Colonic mucosa (tissue), 4 donors: ENCODE data around the gene G0S2. TPM values are rescaled to one million over a fixed set of nuclear protein-coding genes. Genes with fewer than 3 reads are reported as not detected.

ENCODE experiments used
- DNase-seq: peaks from one replicate; pipeline ENCODE4 v3.0.0-alpha.2; 2020
- H3K27ac ChIP-seq: fragments of 200-600 bp; one replicate; pipeline ENCODE4 v1.8.0; 2021
- H3K27me3 ChIP-seq: fragments of 200-600 bp; one replicate; pipeline ENCODE4 v1.8.0; 2021
- H3K36me3 ChIP-seq: fragments of 200-600 bp; one replicate; pipeline ENCODE4 v1.8.0; 2021
- H3K4me1 ChIP-seq: fragments of 200-600 bp; one replicate; pipeline ENCODE4 v1.8.0; 2021; ENCODE audit warnings: mild to moderate bottlenecking
- H3K4me3 ChIP-seq: fragments of 200-600 bp; one replicate; pipeline ENCODE4 v1.8.0; 2021
- H3K9ac ChIP-seq, 2 donors: one replicate each; pipeline ENCODE4 v1.7.0; 2013; ENCODE audit warnings: control low read depth in 2 of 2, low read depth in 2 of 2, low read length in 2 of 2
- H3K9me3 ChIP-seq: fragments of 200-600 bp; one replicate; pipeline ENCODE4 v1.8.0; 2021
- intact Hi-C: fragments of 100-400 bp; cut with DNase I; formaldehyde crosslinking; loops from one replicate; pipeline ENCODE4 v1.14.1; 2022
- total RNA-seq, 2 donors: library from RNA; stranded (reverse); fragmentation: NEBNext Ultra II Directional in 1 of 2; extraction: Animal tissue kit (Norgen Biotek cat#: 25700) in 1 of 2; gene quantifications; one replicate each; pipeline ENCODE4 v1.2.1, GENCODE V29; 2021
- TF ChIP-seq, protein P1 (sequence below): fragments of 200-600 bp; IDR thresholded peaks from one replicate; pipeline ENCODE4 v1.8.0; 2022; ENCODE audit warnings: antibody characterized with exemption, mild to moderate bottlenecking
- donor health status: healthy.
- donor health status: DM: no; HTN: no; CAD: no.
- donor health status: DM: no; HTN: no; CAD: no.

The G0S2 gene
- total RNA-seq, 2 donors from 2014 or later, result 24.3 to 24.7 TPM

DNA sequence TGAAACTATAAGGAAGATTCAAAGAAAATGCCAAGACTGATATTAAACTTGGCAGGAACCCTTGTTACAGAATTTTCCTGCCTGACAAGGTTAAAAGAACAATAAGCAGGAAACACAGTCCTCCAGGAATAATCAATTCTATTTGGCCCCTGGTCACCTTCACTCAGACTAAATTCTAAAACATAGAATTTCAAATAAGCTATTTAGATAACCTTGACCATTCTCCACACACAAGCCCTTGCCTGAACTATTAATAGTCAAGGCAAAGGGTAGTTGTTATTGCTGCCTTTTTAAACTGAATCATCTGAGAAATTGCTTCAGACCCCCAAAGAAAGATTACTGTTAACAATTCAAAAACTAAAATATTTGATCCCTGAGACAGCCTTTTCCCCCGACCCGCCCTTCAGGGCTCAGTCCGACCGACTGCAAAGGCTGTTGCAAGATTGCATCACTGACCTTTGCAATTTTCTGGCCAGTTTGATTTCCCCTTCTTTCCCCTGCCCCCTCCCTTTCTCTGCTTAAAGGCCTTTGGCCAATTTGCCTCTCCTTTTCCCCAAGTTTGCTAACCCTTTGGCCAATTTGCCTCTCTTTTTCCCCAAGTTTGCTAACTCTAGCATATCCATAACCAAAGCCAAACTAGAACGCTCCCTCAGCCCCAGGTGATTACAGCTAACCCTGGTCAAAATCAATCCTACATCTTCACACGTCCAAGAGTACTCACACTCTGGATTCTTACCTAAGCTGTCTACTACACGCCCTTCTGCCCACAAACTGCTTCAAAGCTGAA is 1.4 kb upstream of the G0S2 start:
- Histone ChIP-seq H3K27me3 (no peaks in the 10 kb centered on the region), H3K36me3 (no peaks in the 10 kb centered on the region), H3K27ac (no peak overlapping the region), H3K9me3 (no peaks in the 10 kb centered on the region), H3K4me3 (no peak overlapping the region), H3K4me1 (no peaks in the 10 kb centered on the region), H3K9ac (no peak overlapping the region)
- TF ChIP-seq, protein P1, sequence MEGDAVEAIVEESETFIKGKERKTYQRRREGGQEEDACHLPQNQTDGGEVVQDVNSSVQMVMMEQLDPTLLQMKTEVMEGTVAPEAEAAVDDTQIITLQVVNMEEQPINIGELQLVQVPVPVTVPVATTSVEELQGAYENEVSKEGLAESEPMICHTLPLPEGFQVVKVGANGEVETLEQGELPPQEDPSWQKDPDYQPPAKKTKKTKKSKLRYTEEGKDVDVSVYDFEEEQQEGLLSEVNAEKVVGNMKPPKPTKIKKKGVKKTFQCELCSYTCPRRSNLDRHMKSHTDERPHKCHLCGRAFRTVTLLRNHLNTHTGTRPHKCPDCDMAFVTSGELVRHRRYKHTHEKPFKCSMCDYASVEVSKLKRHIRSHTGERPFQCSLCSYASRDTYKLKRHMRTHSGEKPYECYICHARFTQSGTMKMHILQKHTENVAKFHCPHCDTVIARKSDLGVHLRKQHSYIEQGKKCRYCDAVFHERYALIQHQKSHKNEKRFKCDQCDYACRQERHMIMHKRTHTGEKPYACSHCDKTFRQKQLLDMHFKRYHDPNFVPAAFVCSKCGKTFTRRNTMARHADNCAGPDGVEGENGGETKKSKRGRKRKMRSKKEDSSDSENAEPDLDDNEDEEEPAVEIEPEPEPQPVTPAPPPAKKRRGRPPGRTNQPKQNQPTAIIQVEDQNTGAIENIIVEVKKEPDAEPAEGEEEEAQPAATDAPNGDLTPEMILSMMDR, result no peak
- intact Hi-C loops, result no loop called here
- peak; percentile 41 for DNase-seq

DNA sequence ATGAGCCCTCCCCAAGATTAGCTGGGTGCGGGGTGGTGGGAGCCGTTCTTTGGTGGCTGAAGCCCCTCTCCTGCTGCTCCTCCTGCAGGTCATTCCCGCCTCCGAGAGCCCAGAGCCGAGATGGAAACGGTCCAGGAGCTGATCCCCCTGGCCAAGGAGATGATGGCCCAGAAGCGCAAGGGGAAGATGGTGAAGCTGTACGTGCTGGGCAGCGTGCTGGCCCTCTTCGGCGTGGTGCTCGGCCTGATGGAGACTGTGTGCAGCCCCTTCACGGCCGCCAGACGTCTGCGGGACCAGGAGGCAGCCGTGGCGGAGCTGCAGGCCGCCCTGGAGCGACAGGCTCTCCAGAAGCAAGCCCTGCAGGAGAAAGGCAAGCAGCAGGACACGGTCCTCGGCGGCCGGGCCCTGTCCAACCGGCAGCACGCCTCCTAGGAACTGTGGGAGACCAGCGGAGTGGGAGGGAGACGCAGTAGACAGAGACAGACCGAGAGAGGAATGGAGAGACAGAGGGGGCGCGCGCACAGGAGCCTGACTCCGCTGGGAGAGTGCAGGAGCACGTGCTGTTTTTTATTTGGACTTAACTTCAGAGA is 448 bp downstream of the G0S2 start:
- no peaks in the 10 kb centered on the region for H3K27me3 ChIP-seq
- H3K4me3 ChIP-seq, result peak overlapping the region; percentile 41
- H3K27ac ChIP-seq, result peak overlapping the region; percentile 4
- TF ChIP-seq, protein P1, result no peak
- peak; percentile 57 for DNase-seq
- H3K36me3 ChIP-seq, result no peaks in the 10 kb centered on the region
- H3K4me1 ChIP-seq, result no peaks in the 10 kb centered on the region
- H3K9me3 ChIP-seq, result no peaks in the 10 kb centered on the region
- intact Hi-C loops, result no loop called here
- H3K9ac ChIP-seq, result peak overlapping the region; percentile 33 to 46

GRCh38 chr1:209678981-209679539 is 3.8 kb downstream of the G0S2 start:
- Histone ChIP-seq H3K9ac (no peak overlapping the region), H3K36me3 (no peaks in the 10 kb centered on the region)

DNA sequence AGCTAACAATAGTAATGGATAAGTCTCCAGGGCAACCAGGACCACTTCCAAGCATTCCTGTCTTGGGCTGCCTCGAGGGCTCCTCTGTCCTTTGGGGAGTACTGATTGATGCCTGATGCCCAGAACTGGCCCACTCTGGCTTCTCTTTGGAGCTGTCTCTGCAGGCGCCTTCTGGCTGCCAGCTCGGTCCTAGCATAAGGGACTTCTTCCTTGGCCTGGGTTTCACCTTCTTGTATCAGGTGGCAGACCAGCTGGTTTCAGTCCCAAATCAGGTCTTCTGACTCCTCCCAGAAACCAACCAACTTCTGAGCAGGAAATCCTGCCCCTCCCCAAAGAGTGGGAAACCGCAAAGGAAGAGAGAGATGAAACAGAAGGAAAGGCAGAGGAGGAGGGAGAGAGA is 10.6 kb downstream of the G0S2 start:
- Histone ChIP-seq H3K4me3 (no peak overlapping the region), H3K9me3 (no peaks in the 10 kb centered on the region), H3K36me3 (no peaks in the 10 kb centered on the region), H3K27me3 (no peaks in the 10 kb centered on the region), H3K27ac (no peak overlapping the region), H3K4me1 (no peaks in the 10 kb centered on the region), H3K9ac (no peak overlapping the region)
- TF ChIP-seq, protein P1, result no peak
- no peak for DNase-seq
- intact Hi-C loops, result loop anchor here (5.0 kb wide), 1 partner anchor 39 kb away; no protein-coding TSS in a partner anchor

More at GRCh38 chr1:209678981-209679539, 3.8 kb downstream of the G0S2 start:
- H3K4me3 ChIP-seq, result no peak overlapping the region
- no peaks in the 10 kb centered on the region for H3K9me3 ChIP-seq
- no peak for DNase-seq
- intact Hi-C loops, result no loop called here
- TF ChIP-seq, protein P1, result no peak
- H3K4me1 ChIP-seq, result no peaks in the 10 kb centered on the region
- no peaks in the 10 kb centered on the region for H3K27me3 ChIP-seq
- no peak overlapping the region for H3K27ac ChIP-seq

DNA sequence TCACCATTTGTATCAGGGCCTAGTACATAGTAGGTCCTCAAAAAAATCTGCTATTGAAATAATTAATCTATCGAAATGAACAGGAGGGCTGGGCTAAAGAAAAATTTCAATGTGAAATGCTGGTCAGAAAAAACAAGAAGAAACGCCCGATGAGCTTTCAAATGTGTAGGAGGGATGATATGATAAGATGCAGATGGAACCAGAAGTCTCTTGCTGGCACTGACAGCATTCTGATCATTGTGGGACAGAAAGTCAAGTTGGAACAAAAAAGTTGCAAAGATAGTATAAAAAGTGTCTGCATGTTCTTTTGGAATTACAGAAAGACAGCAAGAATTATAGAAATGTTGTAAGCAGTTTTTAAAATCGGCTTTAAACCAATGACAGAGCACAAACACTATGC is 11.1 kb downstream of the G0S2 start:
- intact Hi-C loops, result loop anchor here (5.0 kb wide), 1 partner anchor 39 kb away; no protein-coding TSS in a partner anchor
- H3K27me3 ChIP-seq, result no peaks in the 10 kb centered on the region
- no peak overlapping the region for H3K9ac ChIP-seq
- no peak for DNase-seq
- no peak overlapping the region for H3K4me3 ChIP-seq
- TF ChIP-seq, protein P1, result no peak
- no peaks in the 10 kb centered on the region for H3K36me3 ChIP-seq
- no peaks in the 10 kb centered on the region for H3K9me3 ChIP-seq
- H3K4me1 ChIP-seq, result no peaks in the 10 kb centered on the region
- H3K27ac ChIP-seq, result no peak overlapping the region
